ENCODE results near the gene TMEM141. TPM values are rescaled to one million over a fixed set of nuclear protein-coding genes. Genes with fewer than 3 reads are reported as not detected.
A peak's percentile ranks its signal among the peaks of the same experiment; 100 is the strongest.
"Not testable (repeated sequence)": the region's sequence is repeated elsewhere in the genome, so short reads cannot be mapped to it uniquely, and the experiment has no call there.

TMEM141 gene
- polyA plus RNA-seq, 1 donor = 35.7 TPM

DNA sequence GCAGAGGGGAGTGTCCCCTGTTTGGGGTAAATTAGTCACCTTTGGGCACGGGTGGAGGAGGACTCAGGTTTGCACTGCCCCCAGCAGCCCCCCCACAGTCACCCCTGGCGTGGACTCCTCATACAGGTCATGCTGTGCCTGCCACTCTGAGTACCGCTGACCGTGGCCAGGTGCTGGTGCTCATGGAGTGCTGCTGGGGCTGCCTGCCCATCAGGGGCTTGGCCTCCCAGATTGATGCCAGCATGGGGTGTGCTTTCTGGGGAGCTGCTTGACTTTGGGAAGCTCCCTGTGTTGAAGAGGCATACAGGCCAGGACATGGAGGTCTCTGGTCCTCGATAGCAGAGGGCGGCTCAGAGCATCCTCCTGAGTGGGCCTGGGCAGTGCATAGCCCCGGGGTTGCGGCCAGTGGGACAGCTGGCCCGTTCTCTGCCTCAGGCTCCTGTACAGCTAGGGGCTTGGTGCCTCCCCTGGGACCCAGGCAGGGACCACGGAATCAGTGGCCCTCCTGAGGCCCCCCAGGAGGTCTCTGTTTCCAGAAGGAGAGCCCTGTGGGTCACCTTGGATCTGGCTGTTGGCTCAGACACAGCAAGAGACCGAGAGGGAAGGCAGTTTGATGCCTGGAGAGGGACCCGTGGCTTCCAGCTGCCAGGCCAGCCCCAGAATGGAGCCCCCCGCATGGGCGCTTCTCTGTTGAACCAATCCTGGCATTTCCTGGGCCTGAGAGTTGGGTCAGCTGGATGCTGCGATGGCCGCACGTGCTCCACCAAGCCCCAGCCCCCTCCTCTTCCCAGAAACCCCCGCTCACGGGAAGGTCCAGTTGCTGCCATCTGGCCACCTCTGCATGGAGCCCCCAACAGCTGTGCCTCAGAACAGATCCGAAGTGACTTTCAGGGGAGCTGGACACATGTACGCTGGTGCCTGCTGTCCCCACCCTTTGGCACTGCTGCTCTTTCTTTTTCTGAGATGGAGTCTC is 45.1 kb downstream of the TMEM141 start:
- DNase-seq = no peak

DNA sequence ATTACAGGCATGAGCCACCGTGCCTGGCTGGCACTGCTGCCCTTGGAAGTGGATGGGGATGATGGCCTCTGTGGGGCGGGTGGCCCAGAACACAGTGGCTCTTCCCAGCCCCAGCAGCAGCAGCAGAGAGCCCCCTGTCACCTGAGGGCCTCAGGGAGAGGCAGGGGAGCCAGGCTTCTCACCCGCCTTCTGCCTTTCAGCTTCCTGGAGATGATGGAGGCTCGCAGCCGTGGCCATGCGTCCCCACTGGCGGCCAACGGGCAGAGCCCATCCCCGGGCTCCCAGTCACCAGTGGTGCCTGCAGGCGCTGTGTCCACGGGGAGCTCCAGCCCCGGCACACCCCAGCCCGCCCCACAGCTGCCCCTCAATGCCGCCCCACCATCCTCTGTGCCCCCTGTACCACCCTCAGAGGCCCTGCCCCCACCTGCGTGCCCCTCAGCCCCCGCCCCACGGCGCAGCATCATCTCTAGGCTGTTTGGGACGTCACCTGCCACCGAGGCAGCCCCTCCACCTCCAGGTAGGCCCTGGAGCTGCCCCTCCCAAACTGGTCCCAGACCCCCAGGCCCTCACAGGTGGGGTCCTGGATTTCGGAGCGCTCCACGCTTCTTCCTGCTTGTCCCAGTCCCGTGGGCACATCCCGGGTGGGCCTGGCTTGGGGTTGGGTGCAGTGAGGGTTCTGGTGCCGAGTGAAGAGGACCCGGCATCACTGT is 46.2 kb downstream of the TMEM141 start:
- no peak for DNase-seq

- DNase-seq = not testable (repeated sequence)
Measured at GRCh38 chr9:136837856-136838277, 46.7 kb downstream of the TMEM141 start.

DNA sequence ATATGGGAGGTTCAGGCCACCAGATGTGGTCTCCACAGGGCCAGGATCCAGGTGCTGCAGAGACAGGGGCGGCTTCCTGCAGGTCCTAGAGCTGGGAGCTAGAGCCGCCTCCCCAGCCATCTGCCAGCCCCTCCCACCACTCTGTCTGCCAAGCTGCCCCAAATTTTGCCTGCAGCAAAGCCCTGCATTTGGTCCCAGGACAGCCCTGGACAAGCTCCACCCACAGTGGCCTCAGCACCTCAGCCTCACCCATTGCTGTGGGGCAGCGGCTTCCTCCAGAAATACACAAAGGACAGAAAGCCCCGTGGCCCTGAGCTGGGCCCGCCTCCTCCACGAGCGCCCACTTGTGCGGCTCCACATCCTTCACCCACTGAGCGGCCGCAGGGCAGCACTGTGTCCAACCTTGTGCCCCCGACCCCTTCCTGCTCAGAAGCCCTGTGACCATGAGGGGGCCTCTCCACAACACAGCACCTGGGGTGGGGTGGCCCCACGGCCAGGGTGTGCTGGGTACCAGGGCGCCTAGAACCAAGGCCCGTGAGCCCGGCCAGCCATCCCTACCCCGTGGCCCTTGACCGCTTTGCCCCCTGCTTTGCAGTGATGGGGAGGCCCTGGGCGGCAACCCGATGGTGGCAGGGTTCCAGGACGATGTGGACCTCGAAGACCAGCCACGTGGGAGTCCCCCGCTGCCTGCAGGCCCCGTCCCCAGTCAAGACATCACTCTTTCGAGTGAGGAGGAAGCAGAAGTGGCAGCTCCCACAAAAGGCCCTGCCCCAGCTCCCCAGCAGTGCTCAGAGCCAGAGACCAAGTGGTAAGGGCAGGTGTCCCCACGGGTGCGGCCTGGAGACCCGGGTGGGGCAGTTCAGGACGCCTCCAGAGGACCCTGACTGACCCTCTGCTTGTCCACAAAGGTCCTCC is 47.4 kb downstream of the TMEM141 start:
- DNase-seq = no peak

DNA sequence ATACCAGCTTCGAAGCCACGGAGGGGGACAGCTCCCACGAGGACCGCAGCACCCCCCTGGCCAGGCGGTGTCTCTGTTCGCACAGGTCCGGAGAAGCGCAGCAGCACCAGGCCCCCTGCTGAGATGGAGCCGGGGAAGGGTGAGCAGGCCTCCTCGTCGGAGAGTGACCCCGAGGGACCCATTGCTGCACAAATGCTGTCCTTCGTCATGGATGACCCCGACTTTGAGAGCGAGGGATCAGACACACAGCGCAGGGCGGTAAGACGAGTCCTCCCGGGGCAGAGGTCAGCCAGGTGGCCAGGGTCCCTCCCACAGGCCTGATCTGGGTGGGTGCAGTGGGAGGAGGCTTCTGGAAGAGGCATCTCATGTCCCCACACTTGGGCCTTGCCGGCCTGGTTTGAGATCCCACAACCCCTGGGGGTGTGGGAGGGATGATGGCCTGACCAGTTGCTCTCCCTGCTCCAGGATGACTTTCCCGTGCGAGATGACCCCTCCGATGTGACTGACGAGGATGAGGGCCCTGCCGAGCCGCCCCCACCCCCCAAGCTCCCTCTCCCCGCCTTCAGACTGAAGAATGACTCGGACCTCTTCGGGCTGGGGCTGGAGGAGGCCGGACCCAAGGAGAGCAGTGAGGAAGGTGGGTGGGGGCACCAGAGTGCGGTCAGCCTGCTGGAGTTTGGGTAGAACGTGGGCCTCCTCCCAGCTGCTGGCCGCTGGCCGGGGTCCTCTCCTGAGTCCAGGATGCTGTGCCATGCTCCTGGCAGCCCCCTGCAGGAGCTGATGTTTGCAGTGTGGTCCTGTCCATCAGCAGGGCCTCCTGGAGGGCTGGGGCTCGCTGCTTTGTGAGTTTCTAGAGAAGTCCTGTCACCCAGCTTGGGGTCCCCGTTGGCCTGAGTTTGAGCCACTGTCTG is 48.3 kb downstream of the TMEM141 start:
- no peak for DNase-seq

DNA sequence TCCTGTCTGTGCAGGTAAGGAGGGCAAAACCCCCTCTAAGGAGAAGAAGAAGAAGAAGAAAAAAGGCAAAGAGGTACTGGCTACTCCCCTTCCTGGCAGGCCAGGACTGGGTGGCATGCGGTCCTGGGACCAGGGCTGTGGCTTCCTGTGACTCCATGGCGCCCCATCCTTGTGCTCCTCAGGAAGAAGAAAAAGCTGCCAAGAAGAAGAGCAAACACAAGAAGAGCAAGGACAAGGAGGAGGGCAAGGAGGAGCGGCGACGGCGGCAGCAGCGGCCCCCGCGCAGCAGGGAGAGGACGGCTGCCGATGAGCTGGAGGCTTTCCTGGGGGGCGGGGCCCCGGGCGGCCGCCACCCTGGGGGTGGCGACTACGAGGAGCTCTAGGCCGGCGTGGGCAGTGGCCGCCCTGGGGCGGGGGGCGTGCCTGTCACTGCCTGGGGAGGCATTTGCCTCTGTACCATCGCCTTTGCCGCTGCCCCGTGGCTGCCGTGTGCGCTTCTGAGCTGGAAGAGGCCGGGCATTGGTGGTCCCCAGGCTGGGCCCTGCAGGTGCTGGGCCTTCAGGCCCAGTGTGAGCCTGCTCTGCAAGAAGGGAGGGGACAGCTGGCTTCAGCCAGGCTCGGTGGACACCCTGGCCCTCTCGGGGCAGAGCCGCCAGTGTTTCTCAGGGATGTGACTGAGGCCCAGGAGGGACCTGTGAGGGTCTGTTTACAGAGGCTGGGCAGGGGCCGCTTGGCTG is 49.2 kb downstream of the TMEM141 start:
- DNase-seq = no peak

DNA sequence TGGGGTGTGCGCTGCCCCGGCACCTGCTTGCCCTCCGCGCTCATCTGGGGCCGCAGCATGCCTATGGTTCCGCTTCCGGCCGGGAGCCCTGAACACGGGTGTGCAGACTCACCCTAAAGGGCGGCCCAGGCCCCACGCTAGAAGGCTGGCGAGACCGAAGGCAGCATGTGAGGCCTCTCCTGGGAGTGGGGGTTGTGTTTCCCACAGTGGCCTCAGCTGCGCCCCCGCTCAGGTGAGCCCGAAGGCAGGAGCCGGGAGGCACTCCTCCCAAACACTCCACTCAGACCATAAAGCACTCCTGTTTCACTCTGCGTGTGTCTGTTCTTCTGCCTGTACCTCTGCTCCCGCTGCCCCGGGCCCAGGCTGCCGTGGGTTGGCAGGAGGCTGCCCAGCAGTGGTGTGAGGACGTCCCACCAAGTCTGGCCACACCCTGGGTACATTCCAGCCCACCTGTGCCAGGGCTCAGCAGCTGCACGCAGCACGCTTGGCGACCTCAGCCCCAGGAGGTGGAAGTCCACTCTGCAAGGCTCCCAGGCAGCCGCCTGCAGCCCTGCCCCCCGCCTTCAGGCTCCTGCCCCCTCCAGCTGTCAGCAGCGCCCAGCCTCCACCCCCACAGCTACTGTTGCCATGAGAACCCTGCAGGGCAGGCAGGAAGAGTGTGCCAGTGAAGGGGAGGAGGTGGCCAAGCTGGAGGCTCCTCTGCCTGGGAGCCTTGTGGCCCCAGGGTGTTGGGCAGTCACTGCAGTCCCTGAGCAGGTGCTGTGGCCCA is 49.9 kb downstream of the TMEM141 start:
- no peak for DNase-seq

GRCh38 chr9:136841646-136842379 is 50.7 kb downstream of the TMEM141 start:
- not testable (repeated sequence) for DNase-seq

DNA sequence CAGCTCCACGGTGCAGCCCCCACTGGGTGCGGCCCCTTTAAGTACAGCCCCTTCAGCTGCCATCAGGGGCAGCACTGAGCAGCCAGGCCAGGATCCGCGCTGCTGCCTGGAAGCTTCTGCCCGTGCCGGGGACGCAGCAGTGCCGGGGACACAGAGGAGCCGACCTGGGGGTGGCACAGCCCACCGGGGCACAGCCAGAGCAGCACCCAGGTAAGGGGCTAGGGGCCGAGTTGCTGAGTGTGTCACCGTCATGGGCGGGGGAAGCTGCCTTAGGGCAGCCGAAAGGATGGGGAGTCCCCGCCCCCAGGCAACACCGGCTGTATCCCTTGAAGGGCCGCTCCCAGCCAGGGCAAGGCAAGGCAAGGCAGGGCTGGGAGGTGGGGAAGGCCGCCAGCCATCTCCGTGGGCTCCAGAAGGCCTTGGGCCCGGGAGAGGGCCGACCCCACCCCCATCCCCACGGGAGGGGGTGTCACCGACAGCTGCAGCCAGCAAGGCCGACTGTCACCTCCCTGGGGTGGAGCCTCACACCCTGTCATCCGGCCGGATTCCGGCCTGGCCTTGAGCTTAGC is 51.3 kb downstream of the TMEM141 start, which contains the start of gene AJM1:
Gene AJM1 (plus strand): TSS at position 99 of the 569 bp plus-strand sequence. CDS start 1,937 bp downstream, outside the sequence.
- DNase-seq = peak; percentile 82

Other genes starting within 250 kb of the TMEM141 start
- 38.6 TPM for gene NOTCH1, start 245.3 kb upstream of the TMEM141 start, polyA plus RNA-seq (ENCODE audit: insufficient read length)
- gene EGFL7, start 128.4 kb upstream of the TMEM141 start, polyA plus RNA-seq (ENCODE audit: insufficient read length) = 90.8 TPM
- 19.1 TPM for gene AGPAT2, start 103.9 kb upstream of the TMEM141 start, polyA plus RNA-seq (ENCODE audit: insufficient read length)
- 20.4 TPM for gene DIPK1B, start 78.8 kb upstream of the TMEM141 start, polyA plus RNA-seq (ENCODE audit: insufficient read length)
- gene LCN10, start 48.4 kb upstream of the TMEM141 start, polyA plus RNA-seq (ENCODE audit: insufficient read length) = 5.6 TPM
- not detected for gene LCN6, start 42.8 kb upstream of the TMEM141 start, polyA plus RNA-seq (ENCODE audit: insufficient read length)
- gene LCN8, start 33.1 kb upstream of the TMEM141 start, polyA plus RNA-seq (ENCODE audit: insufficient read length) = 7.1 TPM
- 0.62 TPM for gene LCN15, start 26.8 kb upstream of the TMEM141 start, polyA plus RNA-seq (ENCODE audit: insufficient read length)
- 3.0 TPM for gene CCDC183, start 5.0 kb downstream of the TMEM141 start, polyA plus RNA-seq (ENCODE audit: insufficient read length)
- gene RABL6, start 16.6 kb downstream of the TMEM141 start, polyA plus RNA-seq (ENCODE audit: insufficient read length) = 62.6 TPM
- 2.8 TPM for gene AJM1, start 51.1 kb downstream of the TMEM141 start, polyA plus RNA-seq (ENCODE audit: insufficient read length)
- 109 TPM for gene PHPT1, start 58.1 kb downstream of the TMEM141 start, polyA plus RNA-seq (ENCODE audit: insufficient read length)
- 5.9 TPM for gene MAMDC4, start 61.0 kb downstream of the TMEM141 start, polyA plus RNA-seq (ENCODE audit: insufficient read length)
- 336 TPM for gene EDF1, start 75.0 kb downstream of the TMEM141 start, polyA plus RNA-seq (ENCODE audit: insufficient read length)
- 13.7 TPM for gene TRAF2, start 95.2 kb downstream of the TMEM141 start, polyA plus RNA-seq (ENCODE audit: insufficient read length)
- gene FBXW5, start 153.4 kb downstream of the TMEM141 start, polyA plus RNA-seq (ENCODE audit: insufficient read length) = 45.6 TPM
- 0.90 TPM for gene C8G, start 153.9 kb downstream of the TMEM141 start, polyA plus RNA-seq (ENCODE audit: insufficient read length)
- 0.67 TPM for gene LCN12, start 160.9 kb downstream of the TMEM141 start, polyA plus RNA-seq (ENCODE audit: insufficient read length)
- 24.2 TPM for gene PTGDS, start 186.2 kb downstream of the TMEM141 start, polyA plus RNA-seq (ENCODE audit: insufficient read length)
- 0.85 TPM for gene LCNL1, start 191.6 kb downstream of the TMEM141 start, polyA plus RNA-seq (ENCODE audit: insufficient read length)
- gene PAXX, start 201.1 kb downstream of the TMEM141 start, polyA plus RNA-seq (ENCODE audit: insufficient read length) = 23.9 TPM
- gene CLIC3, start 205.2 kb downstream of the TMEM141 start, polyA plus RNA-seq (ENCODE audit: insufficient read length) = 0.54 TPM
- 18.4 TPM for gene ABCA2, start 236.9 kb downstream of the TMEM141 start, polyA plus RNA-seq (ENCODE audit: insufficient read length)
- gene FUT7, start 240.7 kb downstream of the TMEM141 start, polyA plus RNA-seq (ENCODE audit: insufficient read length) = 0.10 TPM